GM13977 (cell line): ENCODE results near the gene CDYL.

Experiments
- DNase-seq: peaks from one replicate; pipeline ENCODE4 v3.0.0; 2012; ENCODE audit warnings: low spot score
- CTCF ChIP-seq: IDR thresholded peaks from 2 replicates; pipeline ENCODE4 v1.5.1; 2012; ENCODE audit warnings: mild to moderate bottlenecking, control low read depth; ENCODE audit not compliant: insufficient read depth; ENCODE audit errors: extremely low read depth, missing control alignments
- in situ Hi-C: fragments of 300-500 bp; cut with MboI; formaldehyde crosslinking; loops from one replicate; pipeline ENCODE4 v1.12.0; 2022; ENCODE audit warnings: low sequenced_read_pairs, low pct_unique_long_range_greater_than_20kb, mixed read lengths, inconsistent platforms; ENCODE audit not compliant: unreplicated experiment

CDYL gene

GRCh38 chr6:4763921-4764320, 12.3 kb upstream of the CDYL start:
- no peak for DNase-seq
- TF ChIP-seq CTCF = no peak
- in situ Hi-C loops = no loop called here

DNA sequence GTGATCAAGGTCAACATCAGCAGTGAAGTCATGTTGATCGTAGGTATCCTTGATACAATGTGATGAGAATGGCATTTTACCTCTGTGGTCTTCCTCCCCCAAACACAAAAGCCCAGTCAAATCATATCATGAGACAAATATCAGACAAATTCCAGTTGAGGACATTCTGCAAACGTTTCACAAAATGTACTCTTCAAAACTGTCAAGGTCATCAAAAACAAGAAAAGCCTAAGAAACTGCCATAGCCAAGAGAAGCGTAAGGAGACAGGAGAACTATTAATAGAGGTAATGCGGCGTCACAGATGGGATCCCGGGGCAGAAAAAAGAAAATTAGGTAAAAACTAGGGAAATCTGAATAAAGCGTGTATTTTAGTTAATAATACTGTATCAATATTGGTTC, 7.4 kb upstream of the CDYL start:
- in situ Hi-C loops = no loop called here
- no peak for TF ChIP-seq CTCF
- no peak for DNase-seq

- no peak for DNase-seq
- TF ChIP-seq CTCF = no peak
- in situ Hi-C loops = no loop called here
These were observed 3.5 kb upstream of the CDYL start for GRCh38 chr6:4772750-4773149.

DNA sequence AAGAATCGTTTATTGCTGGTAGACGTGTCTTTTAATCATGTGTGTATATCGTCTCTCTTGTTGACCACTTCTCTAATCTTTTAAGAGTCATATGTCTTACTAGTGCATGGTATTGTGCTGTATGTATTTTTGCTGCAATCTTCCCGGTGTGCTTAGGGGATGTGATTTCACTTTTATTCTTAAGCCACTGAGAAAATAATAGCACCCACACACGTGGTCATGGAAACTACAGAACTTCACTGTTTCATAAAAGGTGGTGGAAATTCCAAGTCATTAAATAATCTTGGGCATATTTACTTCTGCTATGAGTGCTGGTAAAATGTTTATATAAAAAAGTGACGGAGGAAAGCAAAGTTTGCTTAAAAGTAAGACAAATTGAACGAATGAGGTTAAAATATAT, 3.0 kb upstream of the CDYL start:
- in situ Hi-C loops = no loop called here
- no peak for DNase-seq
- no peak for TF ChIP-seq CTCF

- in situ Hi-C loops = no loop called here
- DNase-seq = no peak
- no peak for TF ChIP-seq CTCF
These were observed 1.9 kb upstream of the CDYL start for GRCh38 chr6:4774296-4774695.

GRCh38 chr6:4774715-4775493, 1.3 kb upstream of the CDYL start:
- no peak for TF ChIP-seq CTCF
- in situ Hi-C loops = no loop called here
- DNase-seq = no peak

DNA sequence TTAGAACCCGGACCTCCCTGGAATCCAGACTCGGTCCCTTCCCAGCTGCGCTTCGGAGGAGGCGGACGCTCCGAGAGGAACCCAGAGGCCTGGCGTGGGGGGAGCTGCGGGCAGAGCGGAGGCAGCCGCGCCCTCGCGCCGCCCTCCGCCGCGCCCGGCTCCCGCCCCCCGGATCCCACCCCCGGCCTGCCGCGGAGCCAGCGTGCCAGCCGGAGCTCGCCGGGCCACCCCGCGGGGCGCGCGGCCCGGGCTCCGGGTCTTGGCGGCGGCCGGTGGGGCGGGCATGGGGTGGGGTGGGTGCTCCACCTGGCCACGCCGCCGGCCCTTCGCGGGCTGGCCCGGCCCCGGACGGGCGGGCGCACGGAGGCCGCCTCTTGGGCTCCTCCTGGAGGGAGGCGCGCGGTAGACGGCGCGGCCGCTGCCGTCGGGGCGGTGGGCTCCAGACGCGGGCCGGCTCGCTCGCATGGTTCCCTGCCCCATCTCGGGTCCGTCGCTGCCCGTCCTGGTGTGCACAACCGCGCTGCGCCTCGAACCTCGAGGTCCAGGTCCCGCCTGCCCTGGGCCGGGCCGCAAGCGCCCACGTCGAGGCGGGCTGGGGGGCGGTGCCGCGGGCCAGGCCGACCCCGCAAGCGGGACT, 592 bp upstream of the CDYL start:
- DNase-seq = peak; percentile 85
- TF ChIP-seq CTCF = peak; percentile 23
- in situ Hi-C loops = no loop called here
